Heart left ventricle (tissue), 16 donors: ENCODE data around the gene KCNQ2. TPM values are rescaled to one million over a fixed set of nuclear protein-coding genes. Genes with fewer than 3 reads are reported as not detected.

Experiments used
- ATAC-seq, 4 donors: fragments of 200-7000 bp; cut with Tn5 transposase; one replicate each; pipeline ENCODE4 v1.9.1; 2020 to 2022; ENCODE audit warnings: moderate library complexity in 4 of 4, mild to moderate bottlenecking in 3 of 4, moderate number of reproducible peaks in 1 of 4
- DNase-seq, 5 donors: peaks; one replicate each; pipeline ENCODE4 v3.0.0-alpha.2; 2020
- H3K27ac ChIP-seq, 12 donors: fragments of 200-600 bp; sonication (generic) in 4 of 12; one replicate each; pipeline versions ENCODE4 v1.5.0 to v1.8.0; 2016 to 2022; ENCODE audit warnings: mild to moderate bottlenecking in 2 of 12
- H3K27me3 ChIP-seq, 9 donors: fragments of 200-600 bp; sonication (generic) in 2 of 9; one replicate each; pipeline versions ENCODE4 v1.5.1 to v1.8.0; 2016 to 2022; ENCODE audit warnings: mild to moderate bottlenecking in 3 of 9
- H3K36me3 ChIP-seq, 9 donors: fragments of 200-600 bp; sonication (generic) in 2 of 9; one replicate each; pipeline versions ENCODE4 v1.5.0 to v1.8.0; 2018 to 2022; ENCODE audit warnings: mild to moderate bottlenecking in 2 of 9
- H3K4me1 ChIP-seq, 12 donors: fragments of 200-600 bp; sonication (generic) in 4 of 12; one replicate each; pipeline versions ENCODE4 v1.5.0 to v1.8.0; 2016 to 2022; ENCODE audit warnings: mild to moderate bottlenecking in 3 of 12
- H3K4me3 ChIP-seq, 12 donors: fragments of 200-600 bp; sonication (generic) in 4 of 12; one replicate each; pipeline versions ENCODE4 v1.5.0 to v1.8.0; 2017 to 2022; ENCODE audit warnings: mild to moderate bottlenecking in 9 of 12, moderate library complexity in 4 of 12
- H3K9me3 ChIP-seq, 12 donors: fragments of 200-600 bp; sonication (generic) in 4 of 12; one replicate each; pipeline versions ENCODE4 v1.5.0 to v1.8.0; 2016 to 2022; ENCODE audit warnings: mild to moderate bottlenecking in 1 of 12
- POLR2A ChIP-seq, 2 donors: fragments of 450-650 bp; IDR thresholded peaks; one replicate each; pipeline ENCODE4 v1.6.1; 2017; ENCODE audit warnings: antibody characterized with exemption in 2 of 2, mild to moderate bottlenecking in 2 of 2, moderate library complexity in 2 of 2
- WGBS, 4 donors: extraction: QIAGEN DNeasy Blood & Tissue Kit in 2 of 4; methylation state at CpG; one replicate each; pipeline versions ENCODE4 v1.1.5 to v1.1.7; 2013 to 2018; 5-methylcytosine and 5-hydroxymethylcytosine counted together
- intact Hi-C, 10 donors: fragments of 100-400 bp; cut with DNase I; formaldehyde crosslinking; loops; one replicate each; pipeline versions ENCODE4 v1.11.1 to v1.14.2; 2022
- polyA plus RNA-seq, 2 donors: library from polyadenylated mRNA; stranded (reverse); fragments of 200-250 nt; gene quantifications; one replicate each; pipeline ENCODE4 v1.2.3, GENCODE V29; 2013
- total RNA-seq, 9 donors: library from RNA; depleted of rRNA in 2 of 9; stranded (reverse); fragments of >200 nt in 2 of 9; fragmentation: NEBNext Ultra II Directional in 3 of 9; extraction: Animal tissue kit (Norgen Biotek cat#: 25700) in 3 of 9; gene quantifications; one replicate each; pipeline versions ENCODE4 v1.1.0 to v1.2.4, GENCODE V29; 2016 to 2023
- TF ChIP-seq, protein P1 (sequence below), 12 donors: fragments of 200-600 bp; sonication (generic) in 4 of 12; IDR thresholded peaks; one replicate each; pipeline versions ENCODE4 v1.5.0 to v1.8.0; 2018 to 2022; ENCODE audit warnings: antibody characterized with exemption in 12 of 12, mild to moderate bottlenecking in 5 of 12
- donor health status: ischemic (EF 13 %, LVEDD 7.1; RV severe dilation, severe dysfunction).
- donor health status: healthy with polysubstance abuse.
- donor health status: DM: no; HTN: yes; CAD: no.
- donor health status: DM: no; HTN: no; CAD: no.
- donor health status: ischemic (EF 25% LVEDD 6.9; RV normal size, moderate dysfunction).
- donor health status: ischemic (EF 25% LVEDD 5.7; RV mildly dilated, moderate dysfunction).
- donor health status: healthy.
- donor health status: DM: yes; HTN: yes; CAD: no.
- donor health status: ischemic (EF 35%, LVEDD 5.7; RV mildly dilated, moderate dysfunction).
- donor health status: nonischemic (EF 11% LVEDD 7.7; RV severe dilation, severe dysfunction).
- donor health status: DM: yes; HTN: yes; CAD: no.
- donor health status: PGD.
- donor health status: ischemic (EF 29% LVEDD 5.4; RV normal size, mild dysfunction).
- donor health status: nonischemic (EF 23%, LVEDD 6.1; RV moderate dilation, normal function).

Gene KCNQ2
- total and polyA plus RNA-seq, 11 donors: 0.06 to 2.6 (median 0.65) TPM; not detected in 7

DNA sequence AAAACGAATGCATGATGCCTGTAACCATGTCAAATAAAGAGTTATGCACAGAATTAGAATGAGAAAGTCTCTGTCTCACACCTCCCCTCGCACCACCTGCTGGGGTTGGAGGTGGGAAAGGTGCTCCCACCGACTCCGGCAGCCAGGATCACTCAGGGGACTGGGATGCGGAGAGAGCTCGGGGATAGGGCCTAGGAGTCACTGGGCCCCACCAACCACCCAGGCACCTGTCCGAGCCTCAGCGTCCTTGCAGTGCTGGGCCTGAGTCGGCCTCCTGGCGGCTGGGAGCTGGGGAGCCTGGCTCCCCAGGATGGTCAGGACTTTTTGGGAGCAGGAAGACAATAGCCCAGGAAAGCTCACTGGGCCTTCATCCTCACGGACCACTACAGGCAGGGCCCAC lies 88.9 kb downstream of the KCNQ2 start:
- H3K27ac ChIP-seq: no peak overlapping the region
- peaks cover 0 to 18% (median 14%) of the 10 kb centered on the region in 12 donors for H3K9me3 ChIP-seq
- WGBS, 4 donors: 47 to 52% (median 49%) methylated on average over 9 to 11 of the region's 11 CpGs
- no peak for DNase-seq
- ATAC-seq: no peak
- H3K4me3 ChIP-seq: no peak overlapping the region
- peaks cover 0 to 47% (median 10%) of the 10 kb centered on the region in 9 donors for H3K27me3 ChIP-seq
- H3K4me1 ChIP-seq: peaks cover 0 to 4% (median 0%) of the 10 kb centered on the region in 12 donors
- intact Hi-C loops: loop anchor here in 4 of 10 donors (2.0 to 10.0 kb wide), 2 partner anchors 75 to 329 kb away; no protein-coding TSS in a partner anchor
- TF ChIP-seq POLR2A (IDR thresholded peaks at IDR 0.05): no peak
- TF ChIP-seq, protein P1, sequence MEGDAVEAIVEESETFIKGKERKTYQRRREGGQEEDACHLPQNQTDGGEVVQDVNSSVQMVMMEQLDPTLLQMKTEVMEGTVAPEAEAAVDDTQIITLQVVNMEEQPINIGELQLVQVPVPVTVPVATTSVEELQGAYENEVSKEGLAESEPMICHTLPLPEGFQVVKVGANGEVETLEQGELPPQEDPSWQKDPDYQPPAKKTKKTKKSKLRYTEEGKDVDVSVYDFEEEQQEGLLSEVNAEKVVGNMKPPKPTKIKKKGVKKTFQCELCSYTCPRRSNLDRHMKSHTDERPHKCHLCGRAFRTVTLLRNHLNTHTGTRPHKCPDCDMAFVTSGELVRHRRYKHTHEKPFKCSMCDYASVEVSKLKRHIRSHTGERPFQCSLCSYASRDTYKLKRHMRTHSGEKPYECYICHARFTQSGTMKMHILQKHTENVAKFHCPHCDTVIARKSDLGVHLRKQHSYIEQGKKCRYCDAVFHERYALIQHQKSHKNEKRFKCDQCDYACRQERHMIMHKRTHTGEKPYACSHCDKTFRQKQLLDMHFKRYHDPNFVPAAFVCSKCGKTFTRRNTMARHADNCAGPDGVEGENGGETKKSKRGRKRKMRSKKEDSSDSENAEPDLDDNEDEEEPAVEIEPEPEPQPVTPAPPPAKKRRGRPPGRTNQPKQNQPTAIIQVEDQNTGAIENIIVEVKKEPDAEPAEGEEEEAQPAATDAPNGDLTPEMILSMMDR (IDR thresholded peaks at IDR 0.05): no peak
- no peaks in the 10 kb centered on the region for H3K36me3 ChIP-seq

DNA sequence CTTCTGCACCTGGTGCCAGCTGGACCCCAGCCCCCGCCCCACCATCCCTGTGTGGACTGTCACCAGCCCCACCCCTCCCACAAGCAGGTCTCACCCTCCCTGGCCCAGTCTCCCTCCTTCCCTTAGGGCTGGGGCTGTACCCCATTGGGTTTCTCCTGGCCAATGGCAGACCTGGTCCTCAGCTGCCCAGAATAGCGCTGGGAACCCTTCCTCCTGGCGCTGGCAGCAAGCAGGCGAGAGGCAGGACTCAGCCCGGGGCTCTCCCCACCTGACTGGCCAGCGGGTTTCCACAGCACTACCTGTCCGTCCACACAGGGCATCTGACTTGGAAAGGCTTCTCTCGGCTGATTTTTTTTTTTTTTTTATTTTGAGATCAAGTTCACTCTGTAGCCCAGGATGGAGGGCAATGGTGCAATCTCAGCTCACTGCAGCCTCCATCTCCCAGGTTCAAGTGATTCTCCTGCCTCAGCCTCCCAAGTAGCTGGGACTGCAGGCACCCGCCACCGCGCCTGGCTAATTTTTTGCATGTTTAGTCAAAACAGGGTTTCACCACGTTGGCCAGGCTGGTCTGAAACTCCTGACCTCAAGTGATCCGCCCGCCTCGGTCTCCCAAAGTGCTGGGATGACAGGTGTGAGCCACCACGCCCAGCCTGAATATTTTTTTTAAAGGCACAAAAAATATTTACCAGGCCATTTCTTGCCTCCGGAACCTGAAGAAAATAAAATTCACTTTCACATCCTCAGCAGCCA lies 89.7 kb downstream of the KCNQ2 start:
- peaks cover 0 to 17% (median 14%) of the 10 kb centered on the region in 12 donors for H3K9me3 ChIP-seq
- intact Hi-C loops: loop anchor here in 4 of 10 donors (2.0 to 10.0 kb wide), 2 partner anchors 74 to 328 kb away; no protein-coding TSS in a partner anchor
- peaks cover 0 to 4% (median 0%) of the 10 kb centered on the region in 12 donors for H3K4me1 ChIP-seq
- peaks cover 0 to 55% (median 11%) of the 10 kb centered on the region in 9 donors for H3K27me3 ChIP-seq
- DNase-seq: no peak
- no peak overlapping the region for H3K27ac ChIP-seq
- H3K36me3 ChIP-seq: no peaks in the 10 kb centered on the region
- no peak overlapping the region for H3K4me3 ChIP-seq
- TF ChIP-seq, protein P1 (IDR thresholded peaks at IDR 0.05): no peak
- no peak for TF ChIP-seq POLR2A (IDR thresholded peaks at IDR 0.05)
- peak in 1 of 4 donors; percentile 15 for ATAC-seq
- 59 to 70% (median 65%) methylated on average over 16 to 17 of the region's 17 CpGs for WGBS, 4 donors

DNA sequence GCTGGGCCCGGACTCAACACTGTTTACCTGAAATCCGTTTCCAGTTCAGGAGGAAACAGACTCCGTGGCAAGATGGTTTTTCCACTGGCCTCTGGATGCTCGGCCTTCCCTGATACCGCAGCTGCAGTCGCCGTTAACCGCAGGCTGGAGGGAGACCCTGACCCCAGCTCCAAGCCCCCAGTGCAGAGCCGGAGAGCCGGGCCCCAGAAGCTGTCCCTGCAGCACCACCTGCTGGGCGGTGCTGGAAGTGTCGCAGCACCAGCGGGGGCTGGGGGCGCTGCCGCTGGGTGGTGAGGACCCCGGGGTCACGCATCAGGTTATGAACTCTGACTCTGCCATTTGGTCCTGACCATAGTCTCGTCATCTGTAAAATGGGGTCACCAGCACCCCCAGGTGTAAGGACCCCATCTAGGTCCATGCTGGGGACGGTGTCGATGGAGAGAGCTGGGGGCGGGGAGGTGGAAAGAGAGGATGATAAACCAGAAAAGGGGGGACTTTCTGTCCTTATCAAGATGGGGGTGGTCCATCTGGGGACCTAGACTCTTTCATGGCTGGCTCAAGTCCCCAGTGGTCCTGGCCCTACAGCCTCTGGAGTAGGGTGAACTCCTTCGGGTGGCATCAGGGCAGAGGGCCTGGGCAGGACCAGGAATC lies 90.5 kb downstream of the KCNQ2 start:
- ATAC-seq: peak in 3 of 4 donors; percentile 44 to 64 (median 47)
- no peaks in the 10 kb centered on the region for H3K36me3 ChIP-seq
- no peak overlapping the region for H3K4me3 ChIP-seq
- H3K9me3 ChIP-seq: peaks cover 0 to 17% (median 14%) of the 10 kb centered on the region in 12 donors
- peaks cover 2 to 63% (median 20%) of the 10 kb centered on the region in 9 donors for H3K27me3 ChIP-seq
- no peak for TF ChIP-seq POLR2A (IDR thresholded peaks at IDR 0.05)
- TF ChIP-seq, protein P1 (IDR thresholded peaks at IDR 0.05): peak; percentile 80 to 97 (median 93)
- H3K4me1 ChIP-seq: peaks cover 0 to 4% (median 0%) of the 10 kb centered on the region in 12 donors
- DNase-seq: no peak
- H3K27ac ChIP-seq: no peak overlapping the region
- WGBS, 4 donors: 16 to 29% (median 17%) methylated on average over 12 to 22 of the region's 22 CpGs
- intact Hi-C loops: loop anchor here (1.0 to 10.0 kb wide), 6 partner anchors 70 to 327 kb away; no protein-coding TSS in a partner anchor
